ENCODE data around the gene BFAR.

GRCh38 chr16:14672403-14672971 lies 39.7 kb downstream of the BFAR start:
- TF ChIP-seq CTCF (IDR thresholded peaks at IDR 0.05) (no peak), POLR2A (IDR thresholded peaks at IDR 0.05) (no peak)
